KMS-11 (cell line): ENCODE data around the gene ATG14.

Experiments
- H2AFZ ChIP-seq: fragments of 200-600 bp; sonication (generic); 2 replicates; pipeline ENCODE4 v1.6.1; 2016; ENCODE audit warnings: antibody characterized with exemption, mixed run types, low read depth
- H3K27ac ChIP-seq: fragments of 200-600 bp; sonication (generic); 2 replicates; pipeline ENCODE4 v1.6.1; 2016; ENCODE audit warnings: mild to moderate bottlenecking, mixed run types
- H3K27me3 ChIP-seq: fragments of 200-600 bp; sonication (generic); 2 replicates; pipeline ENCODE4 v1.6.1; 2017; ENCODE audit warnings: mild to moderate bottlenecking, low read depth, mixed run types, moderate library complexity; ENCODE audit not compliant: insufficient read depth
- H3K36me3 ChIP-seq: fragments of 200-600 bp; sonication (generic); 2 replicates; pipeline ENCODE4 v1.6.1; 2017; ENCODE audit warnings: mild to moderate bottlenecking, mixed run types; ENCODE audit not compliant: insufficient read depth
- H3K4me1 ChIP-seq: fragments of 200-600 bp; sonication (generic); 2 replicates; pipeline ENCODE4 v1.6.1; 2016; ENCODE audit warnings: mild to moderate bottlenecking, low read depth, mixed run types; ENCODE audit not compliant: poor library complexity, severe bottlenecking
- H3K4me2 ChIP-seq: fragments of 200-600 bp; sonication (generic); 2 replicates; pipeline ENCODE4 v1.7.0; 2016; ENCODE audit warnings: mild to moderate bottlenecking, mixed run types
- H3K4me3 ChIP-seq: fragments of 200-600 bp; sonication (generic); IDR thresholded peaks from 2 replicates; pipeline ENCODE4 v1.6.1; 2017; ENCODE audit warnings: low read depth, low read length, mixed read lengths; ENCODE audit not compliant: insufficient read depth
- H3K79me2 ChIP-seq: fragments of 200-600 bp; sonication (generic); 2 replicates; pipeline ENCODE4 v1.6.1; 2016; ENCODE audit warnings: low read depth, mixed run types; ENCODE audit not compliant: insufficient read depth
- H3K9ac ChIP-seq: fragments of 200-600 bp; sonication (generic); 2 replicates; pipeline ENCODE4 v1.6.1; 2016; ENCODE audit warnings: mild to moderate bottlenecking, mixed run types
- H4K20me1 ChIP-seq: fragments of 200-600 bp; sonication (generic); 2 replicates; pipeline ENCODE4 v1.6.1; 2016; ENCODE audit warnings: mild to moderate bottlenecking, mixed run types; ENCODE audit not compliant: insufficient read depth
- CTCF ChIP-seq: fragments of 200-600 bp; sonication (generic); conservative IDR thresholded peaks from 2 replicates; pipeline ENCODE4 v1.6.1; 2017; ENCODE audit warnings: low read depth, mild to moderate bottlenecking, antibody characterized with exemption, low read length, moderate library complexity, mixed read lengths

The ATG14 gene

GRCh38 chr14:55327179-55327578 lies 84.5 kb downstream of the ATG14 start:
- H4K20me1 ChIP-seq: no peaks in the 10 kb centered on the region
- no peak overlapping the region for H2AFZ ChIP-seq
- no peak for TF ChIP-seq CTCF
- H3K4me1 ChIP-seq: peaks cover 8% of the 10 kb centered on the region
- H3K27me3 ChIP-seq: no peaks in the 10 kb centered on the region
- no peaks in the 10 kb centered on the region for H3K36me3 ChIP-seq
- H3K27ac ChIP-seq: no peak overlapping the region
- no peak overlapping the region for H3K4me2 ChIP-seq
- H3K79me2 ChIP-seq: no peaks in the 10 kb centered on the region
- no peak overlapping the region for H3K4me3 ChIP-seq
- no peak overlapping the region for H3K9ac ChIP-seq

DNA sequence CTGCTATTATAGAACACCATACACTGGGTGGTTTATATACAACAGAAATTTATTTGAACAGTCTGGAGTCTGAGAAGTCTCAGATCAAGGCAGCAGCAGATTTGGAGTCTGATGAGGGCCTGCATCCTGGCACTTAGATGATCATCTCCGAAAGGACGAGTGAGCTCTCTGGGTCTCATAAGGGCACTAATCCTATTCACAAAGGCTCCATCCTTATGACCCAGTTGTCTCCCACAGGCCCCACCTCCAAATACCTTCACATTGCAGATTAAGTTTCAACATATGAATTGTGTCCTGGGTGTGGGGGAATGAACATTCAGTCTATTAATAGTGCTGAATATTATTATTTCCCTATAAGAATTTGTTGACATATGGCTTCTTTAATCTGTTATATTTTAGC lies 86.8 kb downstream of the ATG14 start:
- no peak overlapping the region for H2AFZ ChIP-seq
- no peaks in the 10 kb centered on the region for H3K36me3 ChIP-seq
- H3K4me3 ChIP-seq: no peak overlapping the region
- H3K79me2 ChIP-seq: no peaks in the 10 kb centered on the region
- no peaks in the 10 kb centered on the region for H4K20me1 ChIP-seq
- H3K27me3 ChIP-seq: no peaks in the 10 kb centered on the region
- TF ChIP-seq CTCF: no peak
- H3K4me1 ChIP-seq: no peaks in the 10 kb centered on the region
- no peak overlapping the region for H3K9ac ChIP-seq
- no peak overlapping the region for H3K4me2 ChIP-seq
- H3K27ac ChIP-seq: no peak overlapping the region

DNA sequence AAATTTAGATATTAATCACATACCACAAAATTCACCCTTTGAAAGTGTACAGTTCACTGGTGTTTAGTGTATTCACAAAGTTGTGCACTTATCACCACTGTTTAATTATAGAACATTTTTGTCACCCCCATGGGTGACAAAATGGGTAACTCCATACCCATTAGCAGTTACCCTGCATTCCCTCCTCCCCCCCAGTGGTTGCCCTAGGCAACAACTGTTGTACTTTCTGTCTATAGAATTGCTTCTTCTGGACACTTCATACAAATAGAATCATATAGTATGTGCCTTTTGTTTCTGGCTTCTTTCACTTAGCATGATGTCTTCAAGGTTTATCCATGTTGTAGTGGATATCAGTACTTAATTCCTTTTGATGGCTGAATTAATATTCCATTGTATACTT lies 87.7 kb downstream of the ATG14 start:
- Histone ChIP-seq H3K27ac (no peak overlapping the region), H3K9ac (no peak overlapping the region), H3K27me3 (no peaks in the 10 kb centered on the region), H3K4me1 (no peaks in the 10 kb centered on the region), H3K4me3 (no peak overlapping the region), H3K36me3 (no peaks in the 10 kb centered on the region), H2AFZ (no peak overlapping the region), H3K79me2 (no peaks in the 10 kb centered on the region), H3K4me2 (no peak overlapping the region), H4K20me1 (no peaks in the 10 kb centered on the region)
- TF ChIP-seq CTCF: no peak

GRCh38 chr14:55318694-55319093 lies 92.9 kb downstream of the ATG14 start:
- H3K4me2 ChIP-seq: no peak overlapping the region
- no peaks in the 10 kb centered on the region for H3K79me2 ChIP-seq
- H3K9ac ChIP-seq: no peak overlapping the region
- H4K20me1 ChIP-seq: no peaks in the 10 kb centered on the region
- no peak overlapping the region for H3K27ac ChIP-seq
- no peaks in the 10 kb centered on the region for H3K4me1 ChIP-seq
- no peak overlapping the region for H3K4me3 ChIP-seq
- no peaks in the 10 kb centered on the region for H3K27me3 ChIP-seq
- no peak for TF ChIP-seq CTCF
- no peaks in the 10 kb centered on the region for H3K36me3 ChIP-seq
- no peak overlapping the region for H2AFZ ChIP-seq
